ENCODE measurements around the gene TMEM165.

Gene TMEM165

DNA sequence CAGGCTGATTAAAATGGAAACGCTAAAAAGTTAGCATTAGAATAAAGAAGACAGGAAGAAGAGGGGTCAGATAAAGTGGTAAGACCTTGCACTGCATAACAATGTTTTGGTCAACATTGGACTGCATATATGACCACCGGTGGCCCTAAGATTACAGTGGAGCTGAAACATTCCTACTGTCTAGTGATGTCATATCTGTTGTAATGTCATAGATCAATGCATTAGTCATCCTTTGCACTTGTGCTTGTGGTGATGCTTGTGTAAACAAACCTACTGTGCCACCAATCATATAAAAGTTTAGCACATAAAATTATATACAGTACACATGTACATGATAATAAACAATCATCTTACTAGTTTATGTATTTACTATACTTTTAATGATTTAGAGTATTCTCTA, 73.0 kb downstream of the TMEM165 start:
- DNase-seq = no peak

DNA sequence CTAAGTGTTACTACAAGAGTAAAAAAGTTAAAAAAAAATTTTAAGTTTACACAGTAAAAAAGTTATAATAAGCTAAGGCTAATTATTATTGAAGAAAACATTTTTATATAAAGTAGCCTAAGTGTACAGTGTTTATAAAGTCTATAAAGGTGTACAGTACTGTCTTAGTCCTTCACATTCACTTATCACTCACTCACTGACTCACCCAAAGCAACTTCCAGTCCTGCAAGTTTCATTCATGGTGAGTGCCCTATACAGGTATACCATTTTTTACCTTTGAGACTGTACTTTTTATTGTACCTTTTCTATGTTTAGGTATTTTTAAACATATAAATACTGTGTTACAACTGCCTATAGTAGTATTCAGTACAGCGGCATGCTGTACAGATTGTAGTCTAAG, 74.2 kb downstream of the TMEM165 start:
- DNase-seq = no peak

All from DMS79 (cell line).